ENCODE data around the gene TTK. TPM values are rescaled to one million over a fixed set of nuclear protein-coding genes. Genes with fewer than 3 reads are reported as not detected.

TTK gene
- total RNA-seq, 2 experiments from 2014 or later = 46.0 to 49.5 TPM

DNA sequence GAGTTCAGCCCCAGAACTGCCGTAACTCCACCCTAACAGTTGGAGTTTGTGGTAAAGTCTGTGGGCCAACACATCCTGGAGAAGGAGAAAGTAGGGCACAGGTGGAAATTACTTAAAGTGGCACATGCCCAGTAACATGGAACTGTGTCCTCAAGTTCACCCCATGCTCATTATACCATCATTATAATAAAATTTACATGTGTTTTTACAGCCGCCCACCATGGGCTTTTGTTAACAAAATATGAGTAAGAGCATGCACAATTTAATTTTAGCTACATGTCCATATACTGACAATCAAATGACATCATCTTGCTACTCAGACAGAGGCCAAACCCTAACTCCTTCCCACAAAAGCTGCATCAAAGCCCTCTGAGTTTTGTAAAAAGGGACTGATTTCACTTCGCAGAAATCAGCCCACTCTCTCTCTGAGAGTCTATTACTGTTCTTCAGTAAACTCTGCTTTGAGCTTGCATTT, 39.8 kb upstream of the TTK start:
- ChIA-PET POLR2A (interaction anchor here (0.7 kb wide), 1 partner anchor 983 kb away, joined by 3 read pairs; no protein-coding TSS in a partner anchor), CTCF (ENCODE audit: unreplicated experiment) (no interaction called here)
- no TSS peak for BruUV-seq (replicated peaks)
- no peak for TF ChIP-seq EZH2phosphoT487 (IDR thresholded peaks at IDR 0.05; ENCODE audit: borderline replicate concordance, low read depth, low read length)
- TF ChIP-seq CTCF (conservative IDR thresholded peaks at IDR 0.05; ENCODE audit: low read length) = no peak
- Histone ChIP-seq H3K9me3 (ENCODE audit: low read length) (no peaks in the 10 kb centered on the region), H3K27ac (ENCODE audit: low read depth, low read length, poor library complexity, severe bottlenecking) (no peak overlapping the region), H2AFZ (ENCODE audit: low read length) (no peak overlapping the region), H3K4me3 (ENCODE audit: low read depth, low read length, poor library complexity, severe bottlenecking) (no peak overlapping the region), H3K79me2 (ENCODE audit: insufficient read depth, low read depth, low read length) (no peaks in the 10 kb centered on the region), H3K36me3 (ENCODE audit: insufficient read depth, low read length) (no peaks in the 10 kb centered on the region), H3K9me2 (ENCODE audit: insufficient read depth, low read length) (no peaks in the 10 kb centered on the region), H3K4me2 (ENCODE audit: low read length) (no peak overlapping the region), H4K20me1 (ENCODE audit: insufficient read depth, low read length) (no peaks in the 10 kb centered on the region), H3K4me1 (ENCODE audit: insufficient read depth, low read length, poor library complexity, severe bottlenecking) (no peaks in the 10 kb centered on the region)
- intact Hi-C loops (cut with micrococcal nuclease; ENCODE audit: unreplicated experiment) = no loop called here
- DNase-seq (ENCODE audit: low spot score) = no peak

DNA sequence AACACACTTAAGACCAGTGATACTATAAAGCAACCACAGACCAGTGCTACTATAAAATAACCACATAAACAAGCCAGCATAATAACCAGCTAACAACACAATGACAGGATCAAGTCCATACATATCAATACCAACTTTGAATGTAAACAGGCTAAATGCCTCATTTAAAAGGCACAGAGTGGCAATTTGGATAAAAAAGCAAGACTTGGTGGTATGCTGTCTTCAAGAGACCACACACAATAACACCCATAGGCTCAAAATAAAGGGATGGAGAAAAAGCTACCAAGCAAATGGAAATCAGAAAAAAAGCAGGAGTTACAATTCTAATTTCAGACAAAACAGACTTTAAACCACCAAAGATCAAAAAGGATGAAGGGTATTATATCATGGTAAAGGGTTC, 37.3 kb upstream of the TTK start:
- no peaks in the 10 kb centered on the region for H3K4me1 ChIP-seq (ENCODE audit: insufficient read depth, low read length, poor library complexity, severe bottlenecking)
- H2AFZ ChIP-seq (ENCODE audit: low read length) = no peak overlapping the region
- no peak overlapping the region for H3K27ac ChIP-seq (ENCODE audit: low read depth, low read length, poor library complexity, severe bottlenecking)
- no peak overlapping the region for H3K4me2 ChIP-seq (ENCODE audit: low read length)
- CTCF ChIA-PET (ENCODE audit: unreplicated experiment) = no interaction called here
- H3K36me3 ChIP-seq (ENCODE audit: insufficient read depth, low read length) = no peaks in the 10 kb centered on the region
- H3K4me3 ChIP-seq (ENCODE audit: low read depth, low read length, poor library complexity, severe bottlenecking) = no peak overlapping the region
- no TSS peak for BruUV-seq (replicated peaks)
- no peak for DNase-seq (ENCODE audit: low spot score)
- H4K20me1 ChIP-seq (ENCODE audit: insufficient read depth, low read length) = no peaks in the 10 kb centered on the region
- intact Hi-C loops (cut with micrococcal nuclease; ENCODE audit: unreplicated experiment) = no loop called here
- POLR2A ChIA-PET = interaction anchor here (0.7 to 1.7 kb wide), 3 partner anchors 11 to 1312 kb away, joined by 3 to 5 read pairs (median 4); no protein-coding TSS in a partner anchor
- no peaks in the 10 kb centered on the region for H3K79me2 ChIP-seq (ENCODE audit: insufficient read depth, low read depth, low read length)
- TF ChIP-seq CTCF (conservative IDR thresholded peaks at IDR 0.05; ENCODE audit: low read length) (no peak), EZH2phosphoT487 (IDR thresholded peaks at IDR 0.05; ENCODE audit: borderline replicate concordance, low read depth, low read length) (no peak)
- no peaks in the 10 kb centered on the region for H3K9me2 ChIP-seq (ENCODE audit: insufficient read depth, low read length)
- H3K9me3 ChIP-seq (ENCODE audit: low read length) = no peaks in the 10 kb centered on the region

GRCh38 chr6:79969784-79970183, 34.7 kb upstream of the TTK start:
- no peaks in the 10 kb centered on the region for H3K9me2 ChIP-seq (ENCODE audit: insufficient read depth, low read length)
- no peaks in the 10 kb centered on the region for H4K20me1 ChIP-seq (ENCODE audit: insufficient read depth, low read length)
- no peaks in the 10 kb centered on the region for H3K4me1 ChIP-seq (ENCODE audit: insufficient read depth, low read length, poor library complexity, severe bottlenecking)
- no peaks in the 10 kb centered on the region for H3K79me2 ChIP-seq (ENCODE audit: insufficient read depth, low read depth, low read length)
- H3K27ac ChIP-seq (ENCODE audit: low read depth, low read length, poor library complexity, severe bottlenecking) = no peak overlapping the region
- intact Hi-C loops (cut with micrococcal nuclease; ENCODE audit: unreplicated experiment) = no loop called here
- no peak overlapping the region for H3K4me3 ChIP-seq (ENCODE audit: low read depth, low read length, poor library complexity, severe bottlenecking)
- ChIA-PET CTCF (ENCODE audit: unreplicated experiment) (no interaction called here), POLR2A (no interaction called here)
- TF ChIP-seq CTCF (conservative IDR thresholded peaks at IDR 0.05; ENCODE audit: low read length) (no peak), EZH2phosphoT487 (IDR thresholded peaks at IDR 0.05; ENCODE audit: borderline replicate concordance, low read depth, low read length) (no peak)
- H3K9me3 ChIP-seq (ENCODE audit: low read length) = no peaks in the 10 kb centered on the region
- no TSS peak for BruUV-seq (replicated peaks)
- H3K36me3 ChIP-seq (ENCODE audit: insufficient read depth, low read length) = no peaks in the 10 kb centered on the region
- H3K4me2 ChIP-seq (ENCODE audit: low read length) = no peak overlapping the region
- no peak for DNase-seq (ENCODE audit: low spot score)
- no peak overlapping the region for H2AFZ ChIP-seq (ENCODE audit: low read length)

Measured in OCI-LY7 (cell line).